ENCODE measurements around the gene ASPRV1.

The ASPRV1 gene

DNA sequence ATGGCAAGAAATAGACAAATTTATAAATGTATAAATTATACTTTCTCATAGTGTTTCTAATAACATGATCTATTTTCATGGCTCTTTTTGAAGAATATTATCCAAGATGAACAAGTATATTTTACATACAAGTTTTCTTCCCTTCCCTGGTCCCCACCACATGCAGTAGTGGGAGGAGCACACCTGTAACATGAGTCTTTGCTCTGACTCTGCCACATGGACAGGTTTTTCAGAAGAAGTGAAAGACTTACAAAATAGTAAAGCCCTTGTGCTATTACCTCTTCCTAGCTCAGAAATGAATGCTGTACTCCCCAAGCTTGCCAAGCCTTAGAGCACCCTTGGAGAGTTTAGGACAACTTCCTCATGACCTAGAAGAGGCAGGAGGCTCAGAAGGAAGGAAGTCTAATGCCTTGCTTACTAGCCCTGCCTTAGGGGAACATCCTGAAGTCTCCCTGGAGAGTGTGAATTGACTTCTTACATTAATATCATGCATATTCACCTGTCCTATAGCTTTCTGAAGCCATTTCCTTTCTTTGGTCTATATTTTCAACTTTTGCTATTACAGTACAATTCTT is 28.1 kb downstream of the ASPRV1 start:
- H3K4me3 ChIP-seq (ENCODE audit: low read depth, low read length), result no peak overlapping the region
- TF ChIP-seq, protein P1, sequence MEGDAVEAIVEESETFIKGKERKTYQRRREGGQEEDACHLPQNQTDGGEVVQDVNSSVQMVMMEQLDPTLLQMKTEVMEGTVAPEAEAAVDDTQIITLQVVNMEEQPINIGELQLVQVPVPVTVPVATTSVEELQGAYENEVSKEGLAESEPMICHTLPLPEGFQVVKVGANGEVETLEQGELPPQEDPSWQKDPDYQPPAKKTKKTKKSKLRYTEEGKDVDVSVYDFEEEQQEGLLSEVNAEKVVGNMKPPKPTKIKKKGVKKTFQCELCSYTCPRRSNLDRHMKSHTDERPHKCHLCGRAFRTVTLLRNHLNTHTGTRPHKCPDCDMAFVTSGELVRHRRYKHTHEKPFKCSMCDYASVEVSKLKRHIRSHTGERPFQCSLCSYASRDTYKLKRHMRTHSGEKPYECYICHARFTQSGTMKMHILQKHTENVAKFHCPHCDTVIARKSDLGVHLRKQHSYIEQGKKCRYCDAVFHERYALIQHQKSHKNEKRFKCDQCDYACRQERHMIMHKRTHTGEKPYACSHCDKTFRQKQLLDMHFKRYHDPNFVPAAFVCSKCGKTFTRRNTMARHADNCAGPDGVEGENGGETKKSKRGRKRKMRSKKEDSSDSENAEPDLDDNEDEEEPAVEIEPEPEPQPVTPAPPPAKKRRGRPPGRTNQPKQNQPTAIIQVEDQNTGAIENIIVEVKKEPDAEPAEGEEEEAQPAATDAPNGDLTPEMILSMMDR (IDR thresholded peaks at IDR 0.05; ENCODE audit: low read depth, low read length), result no peak

DNA sequence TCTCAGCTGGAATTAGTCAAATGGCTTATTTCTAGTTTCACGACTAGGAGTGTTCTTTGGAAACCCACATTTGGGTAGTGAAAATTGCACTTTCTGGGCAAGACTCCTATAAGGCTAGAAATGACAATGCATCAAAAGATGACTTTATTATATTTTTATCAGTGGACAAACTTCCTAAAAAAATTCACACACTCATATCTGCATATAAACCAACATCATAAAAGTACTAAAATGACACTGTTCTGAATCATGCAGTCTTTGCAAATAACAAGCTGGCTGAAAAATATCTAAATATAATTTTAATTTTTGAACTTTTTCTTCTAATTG is 28.9 kb downstream of the ASPRV1 start:
- H3K4me3 ChIP-seq (ENCODE audit: low read depth, low read length), result no peak overlapping the region
- TF ChIP-seq, protein P1 (IDR thresholded peaks at IDR 0.05; ENCODE audit: low read depth, low read length), result no peak

DNA sequence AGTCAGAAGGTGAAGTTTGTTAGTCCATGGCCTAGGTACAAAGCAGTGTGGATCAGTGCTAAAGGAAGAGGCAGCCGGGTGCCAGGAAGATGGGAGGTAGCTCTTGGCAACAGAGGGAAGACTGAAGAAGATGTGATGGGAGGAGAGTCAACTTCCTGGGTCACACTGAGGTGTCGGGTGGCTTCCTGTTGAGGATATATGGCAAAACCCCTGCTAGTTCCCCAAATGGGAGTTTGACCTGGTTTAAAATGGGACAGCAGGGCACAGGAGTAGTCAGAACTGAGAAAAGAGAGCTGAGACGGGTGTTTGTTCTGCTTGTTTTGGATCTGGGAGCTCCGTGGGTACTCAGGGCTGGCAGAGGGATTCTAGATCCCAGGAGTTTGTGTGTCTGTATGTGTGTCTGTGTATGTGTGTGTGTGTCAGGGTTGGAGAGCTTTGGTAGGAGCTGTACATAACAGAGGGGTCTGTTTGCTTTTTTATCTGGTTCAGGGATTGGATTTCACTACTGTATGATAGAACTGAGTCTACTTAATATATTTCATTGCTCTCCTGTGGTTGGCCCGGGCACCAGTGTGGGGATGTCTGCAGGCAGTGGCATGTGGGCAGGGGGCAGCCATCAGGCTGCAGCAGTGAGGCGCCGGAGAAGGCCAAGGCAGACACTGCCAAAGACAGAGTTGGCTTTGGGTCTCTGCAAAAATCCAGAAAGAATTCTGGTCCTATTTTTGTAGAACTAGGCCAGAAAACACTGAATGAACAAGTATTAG is 29.4 kb downstream of the ASPRV1 start:
- TF ChIP-seq, protein P1 (IDR thresholded peaks at IDR 0.05; ENCODE audit: low read depth, low read length), result no peak
- no peak overlapping the region for H3K4me3 ChIP-seq (ENCODE audit: low read depth, low read length)

DNA sequence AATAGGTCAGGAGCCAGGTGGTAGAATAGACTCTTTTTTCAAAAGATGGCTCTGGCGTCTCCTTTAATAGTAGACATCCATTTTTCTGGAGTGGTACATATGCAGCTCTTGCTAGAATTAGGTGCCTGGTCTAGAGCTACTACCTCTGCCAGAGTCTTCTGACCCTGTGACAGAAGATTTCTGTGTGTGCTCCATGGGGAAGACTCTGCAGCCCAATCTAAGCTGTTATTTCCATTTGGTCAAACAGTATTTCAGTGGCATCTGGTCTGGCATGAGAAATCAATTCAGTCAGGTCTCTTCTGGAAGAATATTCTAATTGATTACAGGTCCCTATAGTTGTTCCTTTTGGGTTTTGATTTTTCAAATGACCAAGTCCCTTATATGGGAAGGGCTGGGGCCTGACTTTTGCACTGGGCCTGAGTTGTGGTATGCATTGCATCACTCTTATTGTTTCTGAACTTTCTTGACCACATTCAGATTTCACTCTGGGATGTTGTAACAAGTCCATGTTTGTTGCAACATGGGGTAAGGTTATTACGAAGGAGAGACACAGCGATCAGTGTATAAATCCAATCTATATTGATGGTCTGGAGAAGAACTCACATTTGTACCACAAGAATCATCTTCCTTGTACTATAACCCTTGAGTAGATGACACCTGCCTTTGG is 34.4 kb downstream of the ASPRV1 start:
- TF ChIP-seq, protein P1 (IDR thresholded peaks at IDR 0.05; ENCODE audit: low read depth, low read length), result no peak
- no peak overlapping the region for H3K4me3 ChIP-seq (ENCODE audit: low read depth, low read length)

DNA sequence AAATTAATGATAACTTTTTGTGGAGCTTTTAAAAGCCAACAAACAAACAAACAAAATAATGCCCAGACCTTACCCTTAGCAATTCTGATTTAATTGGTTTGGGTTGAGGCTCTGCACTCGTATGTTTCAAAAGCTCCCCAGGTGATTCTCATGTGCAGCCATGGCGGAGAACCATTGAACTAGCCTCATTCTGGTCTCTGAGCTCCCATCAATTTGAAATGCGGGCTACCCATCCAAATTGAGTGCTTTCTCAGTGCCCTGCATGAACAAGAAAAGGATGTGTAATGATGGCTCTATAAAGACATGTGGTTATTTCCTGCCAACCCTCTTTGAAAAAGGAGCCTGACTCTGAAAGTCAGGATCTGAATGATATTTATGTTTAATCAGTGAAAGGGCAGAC is 38.3 kb downstream of the ASPRV1 start:
- TF ChIP-seq, protein P1 (IDR thresholded peaks at IDR 0.05; ENCODE audit: low read depth, low read length), result no peak

DNA sequence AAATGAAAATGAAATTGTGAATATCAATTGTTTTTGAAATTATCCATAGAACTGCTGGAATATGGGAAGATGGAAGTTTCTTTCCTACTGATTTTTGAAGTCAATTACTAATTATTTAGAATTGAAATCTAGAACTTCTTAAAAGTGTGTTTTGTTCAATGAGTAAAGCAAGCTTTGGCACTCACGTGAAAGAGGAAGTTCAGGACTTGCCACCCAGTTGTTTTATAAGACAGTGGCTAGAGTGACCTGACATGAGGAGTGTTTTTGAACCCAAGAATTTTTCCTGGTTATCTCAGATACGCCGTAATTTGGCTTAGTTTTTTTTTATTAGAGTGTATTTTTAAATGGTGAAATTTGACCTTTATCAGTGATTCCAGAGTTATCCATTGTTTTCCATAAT is 43.0 kb downstream of the ASPRV1 start:
- no peak overlapping the region for H3K4me3 ChIP-seq (ENCODE audit: low read depth, low read length)

More for the DNA sequence above, 38.3 kb downstream of the ASPRV1 start:
- no peak overlapping the region for H3K4me3 ChIP-seq (ENCODE audit: low read depth, low read length)

More for the DNA sequence above, 43.0 kb downstream of the ASPRV1 start:
- TF ChIP-seq, protein P1 (IDR thresholded peaks at IDR 0.05; ENCODE audit: low read depth, low read length), result no peak

All from WI38 (cell line).